ENCODE results near the gene HAAO.

DNA sequence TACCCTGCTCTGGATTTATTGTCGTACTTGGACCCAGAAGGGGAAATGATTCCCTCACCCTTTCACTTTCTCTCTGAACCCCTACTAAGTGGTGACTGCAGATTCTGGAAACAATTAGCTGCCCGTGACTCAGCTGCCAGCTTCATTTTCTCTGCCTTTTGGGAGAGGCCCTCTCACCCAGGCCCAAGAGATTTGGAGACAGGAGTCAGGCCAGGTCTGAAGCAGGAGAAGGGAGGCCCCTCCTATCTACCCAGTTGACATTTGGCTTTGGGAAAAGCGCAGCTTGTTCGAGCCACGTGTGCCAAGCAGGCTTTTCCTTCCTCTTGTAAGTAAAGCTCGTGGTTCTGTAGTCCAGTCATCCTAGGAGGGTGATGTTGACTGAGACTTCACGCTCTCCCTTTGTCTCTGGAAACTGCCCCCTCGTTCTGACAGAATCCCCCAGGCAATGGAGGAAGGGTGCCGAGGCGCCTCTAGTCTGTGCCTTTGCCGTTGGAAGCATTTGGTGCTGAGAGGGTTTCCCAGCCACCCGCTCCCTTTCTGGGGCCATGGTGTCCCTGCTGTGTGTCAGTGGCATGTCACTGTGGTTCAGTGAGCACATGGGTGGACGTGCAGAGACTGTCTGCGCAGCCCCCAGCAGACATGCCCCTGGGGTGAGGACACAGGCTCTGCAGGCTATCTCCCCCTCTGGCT lies 37.0 kb downstream of the HAAO start:
- TF ChIP-seq POLR2A (IDR thresholded peaks at IDR 0.05) (no peak), POLR2AphosphoS5 (IDR thresholded peaks at IDR 0.05) (no peak)
- TF ChIP-seq, protein P1, sequence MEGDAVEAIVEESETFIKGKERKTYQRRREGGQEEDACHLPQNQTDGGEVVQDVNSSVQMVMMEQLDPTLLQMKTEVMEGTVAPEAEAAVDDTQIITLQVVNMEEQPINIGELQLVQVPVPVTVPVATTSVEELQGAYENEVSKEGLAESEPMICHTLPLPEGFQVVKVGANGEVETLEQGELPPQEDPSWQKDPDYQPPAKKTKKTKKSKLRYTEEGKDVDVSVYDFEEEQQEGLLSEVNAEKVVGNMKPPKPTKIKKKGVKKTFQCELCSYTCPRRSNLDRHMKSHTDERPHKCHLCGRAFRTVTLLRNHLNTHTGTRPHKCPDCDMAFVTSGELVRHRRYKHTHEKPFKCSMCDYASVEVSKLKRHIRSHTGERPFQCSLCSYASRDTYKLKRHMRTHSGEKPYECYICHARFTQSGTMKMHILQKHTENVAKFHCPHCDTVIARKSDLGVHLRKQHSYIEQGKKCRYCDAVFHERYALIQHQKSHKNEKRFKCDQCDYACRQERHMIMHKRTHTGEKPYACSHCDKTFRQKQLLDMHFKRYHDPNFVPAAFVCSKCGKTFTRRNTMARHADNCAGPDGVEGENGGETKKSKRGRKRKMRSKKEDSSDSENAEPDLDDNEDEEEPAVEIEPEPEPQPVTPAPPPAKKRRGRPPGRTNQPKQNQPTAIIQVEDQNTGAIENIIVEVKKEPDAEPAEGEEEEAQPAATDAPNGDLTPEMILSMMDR (IDR thresholded peaks at IDR 0.05), result no peak
